Fibroblast of villous mesenchyme (primary cell): Measurements from ENCODE around the gene DECR2. TPM values are rescaled to one million over a fixed set of nuclear protein-coding genes. Genes with fewer than 3 reads are reported as not detected.

ENCODE experiments used
- DNase-seq: peaks from one replicate; pipeline ENCODE4 v3.0.0-alpha.2; 2010; ENCODE audit warnings: low read depth
- H3K4me3 ChIP-seq: 2 replicates; pipeline ENCODE4 v1.5.1; 2011; ENCODE audit warnings: low read depth, mild to moderate bottlenecking, low read length
- CTCF ChIP-seq: IDR thresholded peaks from 2 replicates; pipeline ENCODE4 v1.5.1; 2012; ENCODE audit warnings: low read depth, mild to moderate bottlenecking, low read length; ENCODE audit not compliant: insufficient read depth
- total RNA-seq: library from RNA; depleted of rRNA; stranded (reverse); fragments of >200 nt; gene quantifications from 2 replicates; pipeline ENCODE4 v1.2.3, GENCODE V29; 2012

DECR2 gene
- total RNA-seq, 1 donor: 16.0 TPM

GRCh38 chr16:397736-398332 lies 3.9 kb upstream of the DECR2 start:
- peak overlapping the region; percentile 54 for H3K4me3 ChIP-seq
- DNase-seq: peak; percentile 76
- peak; percentile 47 for TF ChIP-seq CTCF

- no peak for TF ChIP-seq CTCF
- no peak for DNase-seq
- H3K4me3 ChIP-seq: no peak overlapping the region
These were observed 2.9 kb upstream of the DECR2 start for GRCh38 chr16:398561-399339.

- DNase-seq: no peak
- no peak for TF ChIP-seq CTCF
- no peak overlapping the region for H3K4me3 ChIP-seq
These were observed 2.2 kb upstream of the DECR2 start for GRCh38 chr16:399340-400019.

- no peak for DNase-seq
- no peak overlapping the region for H3K4me3 ChIP-seq
- TF ChIP-seq CTCF: no peak
These were observed 1.6 kb upstream of the DECR2 start for GRCh38 chr16:400061-400591.

GRCh38 chr16:404971-405486 lies 3.3 kb downstream of the DECR2 start:
- no peak for DNase-seq
- no peak for TF ChIP-seq CTCF
- no peak overlapping the region for H3K4me3 ChIP-seq

GRCh38 chr16:405548-406506 lies 4.1 kb downstream of the DECR2 start:
- peak; percentile 35 for DNase-seq
- H3K4me3 ChIP-seq: no peak overlapping the region

More at GRCh38 chr16:405548-406506, 4.1 kb downstream of the DECR2 start:
- no peak for TF ChIP-seq CTCF
